Adrenal gland (tissue), 5 donors: ENCODE measurements around the gene SLC10A2.

Experiments used
- CTCF ChIP-seq, 6 experiments: fragments of 450-650 bp in 4 of 6; fragments of 200-600 bp in 2 of 6; sonication (generic) in 1 of 6; IDR thresholded peaks; 1 replicate in 5 of 6; 2 replicates in 1 of 6; pipeline versions ENCODE4 v1.5.1 to v1.8.0; 2016 to 2021; ENCODE audit warnings: antibody characterized with exemption in 6 of 6, mild to moderate bottlenecking in 2 of 6, moderate library complexity in 1 of 6
- POLR2A ChIP-seq, 2 donors: fragments of 450-650 bp; IDR thresholded peaks; one replicate each; pipeline ENCODE4 v1.6.1; 2017; ENCODE audit warnings: antibody characterized with exemption in 2 of 2, mild to moderate bottlenecking in 2 of 2, moderate library complexity in 1 of 2
- donor health status: DM: no; HTN: no; CAD: no.

- TF ChIP-seq CTCF (IDR thresholded peaks at IDR 0.05) (no peak), POLR2A (IDR thresholded peaks at IDR 0.05) (no peak)
Measured at GRCh38 chr13:103056008-103056407, 10.2 kb downstream of the SLC10A2 start.
